NOMO-1 treated with DMSO at 0.1 percent for 48 hours (cell line): ENCODE data around the gene EXOSC1.
"Not testable (repeated sequence)": the region's sequence is repeated elsewhere in the genome, so short reads cannot be mapped to it uniquely, and the experiment has no call there.

ENCODE experiments used
- DNase-seq: peaks from one replicate; lab custom pipeline; 2025; ENCODE audit not compliant: unreplicated experiment; lab: John Stamatoyannopoulos, UW

The EXOSC1 gene

DNA sequence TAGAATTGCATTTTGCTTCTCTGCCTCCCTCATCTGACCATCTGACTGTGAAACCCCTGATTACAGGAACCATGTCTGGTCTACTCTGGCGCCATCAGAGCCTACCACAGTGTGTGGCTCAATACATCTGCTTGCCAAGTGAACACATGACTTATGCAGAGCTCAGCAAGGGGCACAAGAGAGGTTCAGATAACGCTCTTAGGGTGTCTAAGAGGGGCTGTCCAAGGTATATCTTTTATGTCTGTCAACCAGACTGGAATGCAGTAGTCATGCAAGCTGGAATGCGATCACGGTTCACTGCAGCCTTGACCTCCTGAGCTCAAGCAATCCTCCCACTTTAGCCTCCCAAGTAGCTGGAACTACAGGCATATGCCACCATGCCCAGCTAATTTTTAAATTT, 34.4 kb downstream of the EXOSC1 start:
- DNase-seq: peak; percentile 42

DNA sequence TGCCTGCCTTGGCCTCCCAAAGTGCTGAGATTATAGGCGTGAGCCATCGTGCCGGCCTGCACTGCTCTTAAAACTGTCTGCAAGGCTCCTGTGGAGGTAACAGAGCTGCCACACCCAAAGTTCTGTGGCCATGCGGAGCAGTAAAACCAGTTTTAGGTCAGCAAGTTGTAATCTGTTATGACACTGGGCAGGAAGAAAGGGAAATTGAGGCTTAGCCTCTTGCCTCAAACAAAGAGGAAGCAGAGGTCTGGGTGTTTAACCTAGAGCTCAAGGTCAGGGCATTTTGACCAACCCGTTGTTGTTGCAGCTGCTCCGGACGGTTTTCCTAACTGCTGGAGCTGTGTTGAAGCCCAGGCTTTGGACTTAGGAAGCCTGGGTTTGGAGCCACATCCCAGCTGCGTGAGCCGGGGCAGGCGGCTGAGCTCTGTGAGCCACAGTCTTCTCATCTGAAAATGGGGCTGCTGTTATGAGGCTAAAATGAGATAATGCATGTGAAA, 37.3 kb downstream of the EXOSC1 start:
- DNase-seq: peak; percentile 92

DNA sequence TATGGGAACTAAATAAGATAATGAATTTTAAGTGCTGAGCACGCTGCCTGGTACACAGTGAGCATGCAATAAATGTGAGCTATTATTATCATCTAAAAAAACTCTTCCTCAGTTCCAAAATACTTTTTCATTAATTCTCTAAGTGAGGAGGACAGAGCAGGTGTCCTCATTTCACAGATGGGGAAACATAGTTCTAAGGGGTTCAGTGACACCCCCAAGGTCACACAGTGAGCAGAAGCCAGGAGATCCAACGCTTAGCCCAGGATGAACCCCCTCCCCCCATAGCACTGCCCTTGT, 37.9 kb downstream of the EXOSC1 start:
- DNase-seq: no peak

DNA sequence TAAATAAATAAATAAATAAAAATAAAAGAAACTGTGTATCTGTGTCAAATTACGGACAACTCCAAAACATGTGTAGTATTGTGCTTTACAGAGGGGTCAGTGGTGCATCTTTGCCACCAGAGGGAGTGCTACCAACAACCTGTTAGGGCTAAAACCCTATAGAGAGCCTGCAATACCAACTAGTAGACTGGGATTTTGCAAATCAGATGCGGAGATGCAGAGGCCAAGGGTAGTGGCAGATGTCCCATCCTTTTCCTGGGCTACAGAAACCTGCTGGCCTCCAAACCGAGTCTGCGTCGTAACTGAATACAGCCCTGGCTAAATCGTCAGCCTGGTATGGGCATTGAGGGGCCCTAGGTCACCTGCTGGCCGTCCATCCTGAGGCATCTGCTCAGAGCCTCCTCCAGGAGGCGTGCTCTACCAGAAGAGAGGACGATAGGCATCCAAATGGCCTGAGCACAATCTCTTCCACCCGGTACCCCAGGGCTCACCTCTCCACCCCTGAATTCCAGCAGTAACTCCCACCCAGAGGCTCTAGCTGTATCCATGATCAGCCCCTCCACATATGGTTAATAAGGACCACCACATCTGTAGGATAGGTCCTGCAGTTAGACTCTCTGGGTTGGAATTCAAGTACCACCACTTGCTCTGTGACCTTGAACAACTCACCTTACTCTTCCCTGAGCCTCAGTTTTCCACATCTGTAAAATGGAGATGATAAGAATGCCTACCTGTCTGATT, 38.4 kb downstream of the EXOSC1 start:
- peak; percentile 95 for DNase-seq

DNA sequence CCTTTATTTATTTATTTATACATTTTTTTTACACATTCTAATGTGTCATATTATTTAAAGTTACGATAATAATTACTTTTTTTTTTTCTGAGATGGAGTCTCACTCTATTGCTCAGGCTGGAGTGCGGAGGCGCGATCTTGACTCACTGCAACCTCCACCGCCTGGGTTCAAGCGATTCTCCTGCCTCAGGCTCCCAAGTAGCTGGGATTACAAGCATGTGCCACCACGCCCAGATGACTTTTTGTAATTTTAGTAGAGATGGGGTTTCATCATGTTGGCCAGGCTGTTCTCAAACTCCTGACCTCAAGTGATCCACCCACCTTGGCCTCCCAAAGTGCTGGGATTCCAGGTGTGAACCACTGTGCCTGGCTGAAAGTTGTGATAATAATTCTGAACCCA, 39.3 kb downstream of the EXOSC1 start:
- not testable (repeated sequence) for DNase-seq

DNA sequence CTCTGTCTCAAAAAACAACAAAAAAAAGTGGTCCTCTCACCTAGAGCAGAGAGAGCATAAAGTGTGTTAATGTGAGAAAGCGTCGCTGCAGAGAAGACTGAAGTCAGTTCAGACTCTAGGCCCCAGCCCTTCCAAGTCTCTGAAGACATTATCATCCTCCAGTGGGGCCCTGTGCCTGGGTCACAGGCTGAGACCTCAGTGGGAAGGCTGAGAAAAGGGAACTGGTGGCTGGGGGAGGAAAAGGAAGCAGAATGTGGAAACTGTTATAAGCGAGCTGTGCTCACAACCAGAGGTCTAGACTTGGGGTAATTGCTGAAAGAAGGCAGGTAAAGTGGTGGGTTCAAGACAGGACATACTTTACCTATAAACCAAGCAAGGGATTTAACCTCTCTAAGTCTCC, 39.7 kb downstream of the EXOSC1 start:
- peak; percentile 88 for DNase-seq

DNA sequence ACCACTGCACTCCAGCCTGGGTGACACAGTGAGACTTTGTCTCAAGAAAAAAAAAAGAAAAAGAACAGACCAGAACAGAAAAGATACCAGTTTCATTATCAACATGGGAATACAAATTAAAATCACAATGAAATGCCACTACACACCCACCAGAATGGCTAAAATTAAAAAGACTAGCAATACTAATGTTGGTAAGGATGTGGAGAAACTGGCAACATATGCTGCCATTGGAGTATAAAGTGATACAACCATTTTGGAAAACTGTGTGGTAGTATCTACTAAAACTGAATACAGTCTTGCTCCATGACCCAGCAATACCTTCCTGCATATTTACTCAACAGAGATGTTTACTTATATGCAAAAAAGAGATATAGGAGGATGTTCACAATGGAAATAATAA, 41.8 kb downstream of the EXOSC1 start:
- no peak for DNase-seq

DNA sequence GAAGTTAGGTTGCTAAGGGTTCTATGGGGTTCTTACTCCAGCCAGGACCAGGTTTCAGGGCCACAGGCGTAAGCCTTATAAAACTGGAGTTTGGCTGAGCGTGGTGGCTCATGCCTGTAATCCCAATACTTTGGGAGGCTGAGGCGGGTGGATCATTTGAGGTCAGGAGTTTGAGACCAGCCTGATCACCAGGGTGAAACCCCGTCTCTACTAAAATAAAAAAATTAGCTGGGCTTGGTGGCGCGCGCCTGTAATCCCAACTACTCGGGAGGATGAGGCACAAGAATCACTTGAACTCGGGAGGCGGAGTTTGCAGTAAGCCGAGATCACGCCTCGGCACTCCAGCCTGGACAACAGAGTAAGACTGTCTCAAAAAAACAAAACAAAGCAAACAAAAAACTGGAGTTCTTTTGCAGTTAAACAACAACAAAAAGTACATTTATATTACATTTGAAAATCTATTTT, 44.3 kb downstream of the EXOSC1 start:
- no peak for DNase-seq

DNA sequence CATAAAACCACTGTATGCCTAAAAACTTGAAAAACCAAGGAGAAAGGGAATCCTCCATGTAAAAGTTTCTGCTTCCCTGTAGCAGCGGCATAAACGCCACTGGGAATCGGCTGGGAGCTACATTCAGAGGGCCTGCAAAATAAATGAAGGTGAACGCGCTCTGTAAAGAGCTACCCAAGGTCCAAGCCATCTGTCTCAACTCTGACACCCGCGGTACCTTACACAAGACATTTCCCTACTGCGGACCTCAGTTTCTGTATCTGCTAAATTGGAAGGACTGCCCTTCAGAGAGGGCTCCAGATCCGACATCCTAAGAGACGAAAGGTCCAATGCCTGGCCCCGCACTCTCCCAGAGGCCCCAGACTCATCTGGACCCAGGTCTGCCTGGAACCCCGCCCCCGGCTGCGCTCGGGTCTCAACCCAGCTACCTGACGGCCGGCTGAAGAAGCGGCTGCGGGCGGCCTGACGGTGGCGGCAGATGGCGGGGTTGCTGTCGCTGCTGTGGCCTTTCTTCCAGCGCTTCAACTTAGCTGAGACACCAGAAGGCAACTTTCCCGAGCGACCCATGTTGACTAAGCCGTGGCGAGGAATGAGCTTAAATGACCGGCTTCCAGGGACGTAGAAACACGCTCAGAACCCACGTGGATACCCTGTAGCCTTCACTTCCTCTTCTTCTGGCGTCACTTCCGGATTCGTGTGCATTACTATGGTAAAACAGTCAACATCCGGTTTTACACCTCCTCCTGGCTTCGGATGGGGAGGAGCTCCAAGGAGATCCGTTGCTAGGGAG, 44.9 kb downstream of the EXOSC1 start, which contains the start of gene RRP12:
Gene RRP12, minus strand, starts transcription at position 676 of the 790 bp plus-strand sequence. Its CDS starts 109 bp downstream, at position 567.
- DNase-seq: peak; percentile 98

DNA sequence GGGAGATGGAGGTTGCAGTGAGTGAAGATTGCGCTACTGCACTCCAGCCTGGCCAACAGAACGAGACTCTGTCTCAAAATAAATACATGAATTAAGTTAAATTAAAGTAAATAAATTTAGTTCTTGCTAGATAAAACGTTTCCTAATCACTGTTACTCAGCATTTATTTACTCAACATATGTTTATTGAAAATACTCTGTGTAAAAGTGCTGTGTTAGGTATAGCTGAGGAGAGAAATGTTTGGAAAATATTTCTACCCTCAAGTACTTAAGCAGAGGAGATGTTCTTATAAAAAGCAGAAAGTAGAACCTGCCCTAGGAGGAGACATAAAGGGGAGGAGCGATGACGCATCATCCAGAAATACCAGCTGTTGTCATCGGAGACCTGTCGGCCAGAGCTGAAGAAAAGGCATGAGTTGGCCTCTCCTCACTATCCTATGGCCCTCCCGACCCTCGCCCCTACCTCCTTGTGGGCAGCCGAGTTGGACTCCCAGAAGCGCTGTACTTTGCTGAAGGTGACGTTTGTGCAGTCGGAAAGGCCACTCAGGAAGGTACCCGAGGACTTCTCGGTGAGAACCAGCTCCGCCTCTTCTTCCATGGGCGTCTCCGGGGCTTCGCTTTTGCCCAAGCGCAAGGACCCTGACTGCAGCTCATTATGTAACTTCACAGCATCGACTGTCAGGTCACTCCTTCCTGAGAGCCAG, 45.8 kb downstream of the EXOSC1 start:
- peak; percentile 79 for DNase-seq

DNA sequence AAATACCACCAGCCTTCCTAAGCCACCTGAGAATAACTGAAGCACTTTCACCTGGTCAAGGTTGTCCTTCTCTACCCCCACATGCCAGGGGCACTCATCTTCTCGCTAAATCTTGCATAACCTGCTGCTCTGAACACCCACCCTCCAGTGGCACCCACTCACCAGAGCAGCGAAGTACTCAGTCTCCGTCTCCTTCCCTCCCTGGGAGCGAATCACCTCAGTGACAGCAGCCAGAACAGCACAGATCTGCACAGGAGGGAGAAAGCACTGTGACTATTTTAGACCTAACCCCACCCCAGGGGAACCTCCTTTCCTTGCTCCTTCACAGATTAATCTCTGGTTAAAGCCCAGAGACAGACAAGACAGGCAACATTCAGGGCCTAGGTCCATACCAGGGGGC, 49.8 kb downstream of the EXOSC1 start:
- no peak for DNase-seq

DNA sequence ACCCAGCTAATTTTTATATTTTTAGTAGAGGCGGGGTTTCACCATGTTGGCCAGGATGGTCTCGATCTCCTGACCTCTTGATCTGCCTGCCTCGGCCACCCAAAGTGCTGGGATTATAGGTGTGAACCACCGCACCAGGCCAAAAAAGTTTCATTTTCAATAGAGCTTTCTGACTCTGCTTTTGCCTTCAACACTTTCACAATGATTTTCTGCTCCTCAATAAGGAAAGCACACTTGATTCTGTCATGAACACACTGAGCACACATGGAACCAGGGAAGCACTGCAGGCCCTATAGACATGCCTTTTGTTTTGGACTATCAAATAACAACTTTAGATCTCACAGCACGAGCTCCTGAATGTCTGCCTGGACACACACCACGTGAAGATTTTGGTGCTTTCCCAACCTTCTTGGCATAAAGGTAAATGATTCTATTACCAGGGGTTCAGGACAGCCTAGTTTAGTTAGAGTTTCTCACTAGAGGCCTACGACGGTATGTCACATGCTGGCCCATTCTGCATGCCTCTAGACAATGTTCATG, 52.7 kb downstream of the EXOSC1 start:
- DNase-seq: no peak

DNA sequence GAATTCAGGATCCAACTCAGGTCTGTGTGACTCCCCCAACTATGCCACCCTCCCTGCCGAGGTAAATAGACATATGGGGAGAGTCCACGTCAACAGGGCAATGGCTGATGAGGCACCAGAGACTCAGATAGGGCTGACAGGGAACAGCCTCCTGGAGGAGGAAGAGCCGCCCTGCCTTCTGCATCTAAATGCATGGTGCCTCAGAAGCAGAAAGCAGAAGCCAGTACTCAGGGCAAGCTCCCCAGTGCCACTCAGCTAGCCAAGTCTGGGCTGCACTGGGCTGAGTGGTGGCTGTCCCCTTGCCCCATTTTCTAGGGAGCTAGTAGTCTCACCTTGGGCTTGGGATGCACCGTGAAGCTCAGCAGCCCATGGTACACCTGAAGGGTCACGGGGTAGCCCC, 55.7 kb downstream of the EXOSC1 start:
- no peak for DNase-seq

DNA sequence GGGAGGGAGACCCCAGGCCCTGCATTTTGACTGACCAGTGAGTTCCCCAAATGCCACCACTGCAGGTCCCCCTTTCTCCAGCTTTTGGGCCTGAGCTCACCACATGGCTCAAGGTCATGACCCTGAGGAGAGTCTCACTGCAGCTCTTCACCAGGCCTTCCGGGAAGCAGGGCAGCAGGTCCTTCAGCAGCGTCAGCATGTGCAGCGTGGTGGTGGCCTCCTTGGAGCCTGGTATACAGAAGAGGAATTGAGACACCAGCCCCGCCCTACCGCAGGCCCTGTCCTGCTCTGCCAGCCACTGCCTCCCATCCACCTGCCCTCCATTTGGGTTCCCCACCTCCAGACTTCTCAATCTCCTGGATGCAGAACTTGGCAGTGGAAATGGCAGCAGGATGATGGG, 57.7 kb downstream of the EXOSC1 start:
- DNase-seq: no peak
